ENCODE results near the gene SQOR. TPM values are rescaled to one million over a fixed set of nuclear protein-coding genes. Genes with fewer than 3 reads are reported as not detected.

SQOR gene
- total and polyA plus RNA-seq, 2 of the 4 experiments (the other 2 are of a cell fraction): 22.1 to 40.3 TPM

GRCh38 chr15:45637552-45638033 is 2.8 kb downstream of the SQOR start:
- peaks cover 8% of the 10 kb centered on the region; the same call in 1 of the 2 replicates for H4K20me1 ChIP-seq (ENCODE audit: insufficient read depth, low read length)
- POLR2A ChIA-PET (ENCODE audit: unreplicated experiment): no interaction called here
- H2AK9ac ChIP-seq (replicated peaks; ENCODE audit: low read depth, low read length, poor library complexity): no peak overlapping the region
- BruUV-seq (replicated peaks): no TSS peak
- H2BK20ac ChIP-seq (ENCODE audit: low read depth, low read length): peak overlapping the region; percentile 96
- peak overlapping the region; percentile 98 for H3K27ac ChIP-seq (ENCODE audit: insufficient read depth, low read length)
- peak overlapping the region; percentile 99 for H2BK5ac ChIP-seq (ENCODE audit: low read depth, low read length, poor library complexity, severe bottlenecking)
- H2BK120ac ChIP-seq (ENCODE audit: low read depth, low read length): peak overlapping the region; percentile 96
- H4K8ac ChIP-seq (ENCODE audit: low read depth in 2 of 2, low read length in 2 of 2): peak overlapping the region; percentile 57 to 96
- H3K4me1 ChIP-seq (ENCODE audit: control insufficient read depth, insufficient read depth, low read length): peaks cover 23% of the 10 kb centered on the region
- no CpG with 5 or more reads among the region's 6 CpGs for WGBS, 2 experiments (ENCODE audit: extremely low coverage in 2 of 2, insufficient read length in 1 of 2)
- in situ Hi-C loops (cut with MboI; ENCODE audit: low sequenced_read_pairs) (no loop called here), intact Hi-C loops (cut with micrococcal nuclease) (no loop called here), dilution Hi-C loops (cut with HindIII; ENCODE audit: low sequenced_read_pairs, unreplicated experiment) (no loop called here)
- peak overlapping the region; percentile 93 for H4K91ac ChIP-seq (ENCODE audit: insufficient read depth, low read depth, low read length)
- H3K4me2 ChIP-seq (ENCODE audit: low read depth, low read length): peak overlapping the region; percentile 75
- no peaks in the 10 kb centered on the region for H3K9me3 ChIP-seq (ENCODE audit: control insufficient read depth, insufficient read depth, low read length)
- no peaks in the 10 kb centered on the region for H3K27me3 ChIP-seq (ENCODE audit: control insufficient read depth, insufficient read depth, low read length)
- CTCF ChIA-PET: interaction anchor here (1.2 to 1.3 kb wide), 2 partner anchors 26 to 68 kb away, joined by 4 to 5 read pairs; no protein-coding TSS in a partner anchor
- DNase-seq (peak; percentile 98), ATAC-seq (ENCODE audit: low read depth) (peak; percentile 33)
- peaks cover 13% of the 10 kb centered on the region for H3K9me1 ChIP-seq (ENCODE audit: insufficient read depth, low read length)
- H3K56ac ChIP-seq (ENCODE audit: extremely low read depth, insufficient read depth, low read length): peak overlapping the region; percentile 97
- H3K23ac ChIP-seq (ENCODE audit: low read depth, low read length): peak overlapping the region; percentile 89
- H2AK5ac ChIP-seq (ENCODE audit: low read depth, low read length): peak overlapping the region; percentile 76
- H3K4ac ChIP-seq (ENCODE audit: low read depth, low read length): peak overlapping the region; percentile 92
- peaks cover 8 to 20% of the 10 kb centered on the region in 2 experiments for H3K79me1 ChIP-seq (ENCODE audit: low read depth in 1 of 2, low read length in 2 of 2)
- H3K9ac ChIP-seq (ENCODE audit: low read depth, low read length): peak overlapping the region; percentile 50; the same call in 1 of the 2 replicates
- peak overlapping the region; percentile 87 for H3K14ac ChIP-seq (replicated peaks; ENCODE audit: low read depth, low read length)
- peak overlapping the region; percentile 39 for H2AFZ ChIP-seq (replicated peaks; ENCODE audit: low read length, poor library complexity)
- peak overlapping the region; percentile 91; the same call in 2 of the 3 replicates for H2BK15ac ChIP-seq (ENCODE audit: low read depth, low read length)
- no peaks in the 10 kb centered on the region for H3K36me3 ChIP-seq (ENCODE audit: control insufficient read depth, insufficient read depth, low read length)
- TF ChIP-seq MAFK (IDR thresholded peaks at IDR 0.05; ENCODE audit: low read depth, low read length) (0 out of 2 replicates have a peak, but pooled peaks have one; percentile 34), SMC3 (IDR thresholded peaks at IDR 0.05; ENCODE audit: low read depth, low read length) (no peak), MXI1 (IDR thresholded peaks at IDR 0.05; ENCODE audit: borderline replicate concordance, low read depth, low read length) (0 out of 2 replicates have a peak, but pooled peaks have one; percentile 49), NFE2L2 (IDR thresholded peaks at IDR 0.05; ENCODE audit: low read depth, low read length) (peak; percentile 92), CEBPB (IDR thresholded peaks at IDR 0.05; ENCODE audit: low read depth, low read length) (peak; percentile 81), RCOR1 (IDR thresholded peaks at IDR 0.05; ENCODE audit: insufficient replicate concordance, low read length) (no peak), BHLHE40 (IDR thresholded peaks at IDR 0.05; ENCODE audit: low read depth, low read length) (peak; percentile 7; the same call in 1 of the 2 replicates), USF2 (IDR thresholded peaks at IDR 0.05; ENCODE audit: low read depth, low read length) (no peak), RAD21 (IDR thresholded peaks at IDR 0.05; ENCODE audit: low read length) (no peak), FOS (IDR thresholded peaks at IDR 0.05; ENCODE audit: low read depth, low read length) (no peak; the same call in 1 of the 2 replicates)
- peak overlapping the region; percentile 94 for H3K18ac ChIP-seq (ENCODE audit: low read depth, low read length)
- peak overlapping the region; percentile 14; the same call in 1 of the 2 replicates for H3K4me3 ChIP-seq (ENCODE audit: insufficient read depth, low read depth, low read length)
- H4K5ac ChIP-seq (ENCODE audit: low read depth, low read length): peak overlapping the region; percentile 99

All from IMR-90 (cell line).